Caco-2 (cell line): ENCODE data around the gene PCBP3. TPM values are rescaled to one million over a fixed set of nuclear protein-coding genes. Genes with fewer than 3 reads are reported as not detected.

ENCODE experiments used
- BruUV-seq: library from RNA; stranded (reverse); fragments of 400-500 nt; replicated peaks from 2 replicates; lab custom pipeline; 2021; lab: Mats Ljungman, UMichigan
- CTCF ChIA-PET: fragments of 300-600 bp; sonication (Branson Sonifier 250); formaldehyde crosslinking; loops from one replicate; lab custom pipeline; 2022; ENCODE audit warnings: antibody characterized with exemption; lab: Charles Lee
- POLR2A ChIA-PET: fragments of 300-600 bp; sonication (Branson Sonifier 250); formaldehyde crosslinking; loops from one replicate; lab custom pipeline; 2022; ENCODE audit warnings: antibody characterized with exemption; lab: Charles Lee
- DNase-seq, 2 experiments: peaks; one replicate each; pipeline versions ENCODE4 v3.0.0 to v3.0.0-alpha.2; 2020 to 2022
- H3K27me3 ChIP-seq: replicated peaks from 2 replicates; pipeline ENCODE4 v1.6.0; 2011; ENCODE audit warnings: low read length; ENCODE audit not compliant: control insufficient read depth, insufficient read depth
- H3K36me3 ChIP-seq: 2 replicates; pipeline ENCODE4 v1.5.1; 2011; ENCODE audit warnings: low read length; ENCODE audit not compliant: control insufficient read depth, insufficient read depth
- H3K4me1 ChIP-seq: fragments of 250-450 bp; sonication (Bioruptor Pico); 2 replicates; pipeline ENCODE4 v1.5.1; 2020; ENCODE audit warnings: mild to moderate bottlenecking
- H3K4me3 ChIP-seq: 2 replicates; pipeline ENCODE4 v1.5.1; 2011; ENCODE audit warnings: low read depth, mild to moderate bottlenecking, control low read depth, low read length
- H3K9me3 ChIP-seq: fragments of 250-450 bp; sonication (Bioruptor Pico); 2 replicates; pipeline ENCODE4 v1.5.1; 2020; ENCODE audit warnings: mild to moderate bottlenecking, moderate library complexity
- H3K27ac Mint-ChIP-seq: one replicate; pipeline ENCODE4 v1.8.0; 2022; ENCODE audit warnings: mixed read lengths; ENCODE audit not compliant: unreplicated experiment
- H3K27me3 Mint-ChIP-seq: one replicate; pipeline ENCODE4 v1.8.0; 2022; ENCODE audit warnings: mixed read lengths; ENCODE audit not compliant: insufficient read depth, unreplicated experiment
- H3K36me3 Mint-ChIP-seq: one replicate; pipeline ENCODE4 v1.8.0; 2022; ENCODE audit warnings: mild to moderate bottlenecking, mixed read lengths; ENCODE audit not compliant: insufficient read depth, unreplicated experiment
- H3K4me1 Mint-ChIP-seq: one replicate; pipeline ENCODE4 v1.8.0; 2022; ENCODE audit warnings: low read depth, mixed read lengths; ENCODE audit not compliant: unreplicated experiment
- H3K4me3 Mint-ChIP-seq: one replicate; pipeline ENCODE4 v1.8.0; 2022; ENCODE audit warnings: mild to moderate bottlenecking, moderate library complexity, mixed read lengths; ENCODE audit not compliant: unreplicated experiment
- H3K9me3 Mint-ChIP-seq: one replicate; pipeline ENCODE4 v1.8.0; 2022; ENCODE audit warnings: mixed read lengths; ENCODE audit not compliant: unreplicated experiment
- CTCF ChIP-seq, 2 experiments: fragments of 200-600 bp in 1 of 2; IDR thresholded peaks; 1 replicate in 1 of 2; 2 replicates in 1 of 2; pipeline versions ENCODE4 v1.5.1 to v1.8.0; 2011 to 2022; ENCODE audit warnings: antibody characterized with exemption in 1 of 2, control low read depth in 1 of 2, inconsistent platforms in 1 of 2, low read depth in 1 of 2, low read length in 1 of 2, mild to moderate bottlenecking in 1 of 2, moderate library complexity in 1 of 2; ENCODE audit not compliant: insufficient read depth in 1 of 2, severe bottlenecking in 1 of 2, unreplicated experiment in 1 of 2
- intact Hi-C: fragments of 100-400 bp; cut with micrococcal nuclease; formaldehyde crosslinking; loops from one replicate; pipeline ENCODE4 v1.10.0; 2022; ENCODE audit not compliant: unreplicated experiment
- total RNA-seq: library from RNA; stranded (reverse); gene quantifications from 2 replicates; pipeline ENCODE4 v1.2.3, GENCODE V29; 2022

PCBP3 gene
- total RNA-seq, 1 experiment from 2014 or later: 0.75 TPM

GRCh38 chr21:45800339-45801080 lies 157.0 kb downstream of the PCBP3 start:
- Mint-ChIP-seq H3K4me1 (no peaks in the 10 kb centered on the region), H3K9me3 (no peaks in the 10 kb centered on the region), H3K27me3 (peaks cover 4% of the 10 kb centered on the region), H3K27ac (no peak overlapping the region), H3K36me3 (no peaks in the 10 kb centered on the region), H3K4me3 (no peak overlapping the region)
- CTCF ChIA-PET: no interaction called here
- no peak for TF ChIP-seq CTCF (IDR thresholded peaks at IDR 0.05; ENCODE audit: insufficient read depth in 1 of 2, low read depth in 1 of 2, low read length in 1 of 2, severe bottlenecking in 1 of 2, unreplicated experiment in 1 of 2)
- no peak for DNase-seq
- POLR2A ChIA-PET: no interaction called here
- intact Hi-C loops: no loop called here
- Histone ChIP-seq H3K9me3 (no peaks in the 10 kb centered on the region), H3K4me3 (no peak overlapping the region), H3K4me1 (no peaks in the 10 kb centered on the region), H3K27me3 (no peaks in the 10 kb centered on the region; the same call in 1 of the 2 replicates), H3K36me3 (no peaks in the 10 kb centered on the region)
- no TSS peak for BruUV-seq

DNA sequence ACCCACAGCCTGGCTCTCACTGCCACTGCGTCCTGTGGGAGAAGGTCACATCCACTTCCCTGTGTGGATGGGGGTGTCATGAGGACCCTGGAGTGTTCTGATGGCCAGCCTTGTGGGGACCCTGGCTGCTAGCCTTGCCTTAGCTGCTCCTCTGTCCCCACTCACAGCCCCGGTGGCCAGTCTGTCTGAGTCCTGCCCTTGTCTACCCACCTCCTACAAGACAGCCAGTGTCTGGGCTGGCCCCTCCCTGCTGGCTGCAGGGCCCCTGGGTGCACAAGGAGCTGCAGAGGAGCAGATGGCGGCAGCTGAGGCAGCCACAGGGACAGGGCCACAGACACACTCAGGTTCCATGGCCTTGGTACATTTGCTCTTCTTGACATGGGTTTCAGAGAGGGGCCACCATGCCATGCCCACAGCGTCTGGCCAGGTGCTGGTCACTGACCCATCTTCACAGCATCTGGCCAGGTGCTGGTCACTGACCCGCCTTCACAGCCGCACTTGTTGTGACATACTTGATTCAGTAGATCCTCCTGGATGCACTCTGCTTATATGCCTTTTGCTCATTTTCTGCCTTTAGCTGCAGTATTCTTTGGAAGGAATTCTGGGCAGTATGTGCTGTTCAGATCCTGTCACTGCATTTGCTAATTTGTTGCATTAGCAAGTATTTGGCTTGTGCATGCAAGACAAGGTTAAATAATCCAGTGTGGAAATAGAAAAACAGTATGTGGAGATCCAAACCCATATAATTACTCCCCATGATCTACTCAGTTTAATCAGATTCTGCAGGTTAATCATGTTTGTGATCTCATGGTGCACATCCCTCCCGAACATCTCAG lies 157.8 kb downstream of the PCBP3 start:
- ChIA-PET POLR2A (no interaction called here), CTCF (no interaction called here)
- Mint-ChIP-seq H3K27me3 (peaks cover 4% of the 10 kb centered on the region), H3K9me3 (no peaks in the 10 kb centered on the region), H3K4me3 (no peak overlapping the region), H3K36me3 (no peaks in the 10 kb centered on the region), H3K27ac (no peak overlapping the region), H3K4me1 (no peaks in the 10 kb centered on the region)
- intact Hi-C loops: no loop called here
- no peaks in the 10 kb centered on the region for H3K4me1 ChIP-seq
- no peak for DNase-seq
- H3K4me3 ChIP-seq: no peak overlapping the region
- no peaks in the 10 kb centered on the region for H3K36me3 ChIP-seq
- no peaks in the 10 kb centered on the region for H3K9me3 ChIP-seq
- no TSS peak for BruUV-seq
- TF ChIP-seq CTCF (IDR thresholded peaks at IDR 0.05; ENCODE audit: insufficient read depth in 1 of 2, low read depth in 1 of 2, low read length in 1 of 2, severe bottlenecking in 1 of 2, unreplicated experiment in 1 of 2): no peak
- H3K27me3 ChIP-seq: no peaks in the 10 kb centered on the region; the same call in 1 of the 2 replicates

- no peaks in the 10 kb centered on the region for H3K9me3 Mint-ChIP-seq
- no peak overlapping the region for H3K27ac Mint-ChIP-seq
- no peak for TF ChIP-seq CTCF (IDR thresholded peaks at IDR 0.05; ENCODE audit: insufficient read depth in 1 of 2, low read depth in 1 of 2, low read length in 1 of 2, severe bottlenecking in 1 of 2, unreplicated experiment in 1 of 2)
- H3K27me3 Mint-ChIP-seq: peaks cover 4% of the 10 kb centered on the region
- no peaks in the 10 kb centered on the region for H3K4me1 ChIP-seq
- BruUV-seq: no TSS peak
- DNase-seq: no peak
- no peaks in the 10 kb centered on the region for H3K9me3 ChIP-seq
- ChIA-PET POLR2A (no interaction called here), CTCF (no interaction called here)
- H3K36me3 Mint-ChIP-seq: no peaks in the 10 kb centered on the region
- no peaks in the 10 kb centered on the region for H3K4me1 Mint-ChIP-seq
- intact Hi-C loops: no loop called here
- H3K4me3 ChIP-seq: no peak overlapping the region
- no peak overlapping the region for H3K4me3 Mint-ChIP-seq
- H3K27me3 ChIP-seq: no peaks in the 10 kb centered on the region; the same call in 1 of the 2 replicates
- H3K36me3 ChIP-seq: no peaks in the 10 kb centered on the region
These were observed 158.5 kb downstream of the PCBP3 start for GRCh38 chr21:45801989-45802388.
